Posterior cingulate gyrus (tissue), 11 donors: ENCODE data around the gene C7orf33.
"Not testable (repeated sequence)": the region's sequence is repeated elsewhere in the genome, so short reads cannot be mapped to it uniquely, and the experiment has no call there.

Experiments
- DNase-seq, 10 donors: peaks; one replicate each; pipeline versions ENCODE4 v3.0.0 to v3.0.0-alpha.2; 2020 to 2021; ENCODE audit warnings: mixed read lengths in 3 of 10
- intact Hi-C: fragments of 100-400 bp; cut with DNase I; formaldehyde crosslinking; loops from one replicate; pipeline ENCODE4 v1.15.1; 2023

C7orf33 gene

GRCh38 chr7:148579366-148579765 is 11.2 kb upstream of the C7orf33 start:
- no peak for DNase-seq
- intact Hi-C loops: no loop called here

DNA sequence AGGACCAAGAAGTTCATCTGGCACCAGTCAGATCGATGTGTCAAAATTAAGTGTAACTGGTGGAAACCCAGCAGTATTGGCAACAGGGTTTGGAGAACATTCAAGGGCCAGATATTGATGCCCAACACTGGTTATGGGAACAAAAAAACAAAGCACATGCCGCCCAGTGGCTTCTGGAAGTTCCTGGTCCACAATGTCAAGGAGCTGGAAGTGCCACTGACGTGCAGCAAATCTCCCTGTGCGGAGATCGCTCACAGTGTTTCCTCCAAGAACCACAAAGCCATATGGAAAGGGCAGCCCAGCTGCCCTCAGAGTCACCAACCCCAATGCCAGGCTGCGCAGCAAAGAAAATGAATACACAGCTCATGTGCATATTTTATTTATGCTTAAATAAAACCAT is 10.1 kb upstream of the C7orf33 start:
- intact Hi-C loops: no loop called here
- no peak for DNase-seq

GRCh38 chr7:148581624-148582023 is 8.9 kb upstream of the C7orf33 start:
- intact Hi-C loops: no loop called here

DNA sequence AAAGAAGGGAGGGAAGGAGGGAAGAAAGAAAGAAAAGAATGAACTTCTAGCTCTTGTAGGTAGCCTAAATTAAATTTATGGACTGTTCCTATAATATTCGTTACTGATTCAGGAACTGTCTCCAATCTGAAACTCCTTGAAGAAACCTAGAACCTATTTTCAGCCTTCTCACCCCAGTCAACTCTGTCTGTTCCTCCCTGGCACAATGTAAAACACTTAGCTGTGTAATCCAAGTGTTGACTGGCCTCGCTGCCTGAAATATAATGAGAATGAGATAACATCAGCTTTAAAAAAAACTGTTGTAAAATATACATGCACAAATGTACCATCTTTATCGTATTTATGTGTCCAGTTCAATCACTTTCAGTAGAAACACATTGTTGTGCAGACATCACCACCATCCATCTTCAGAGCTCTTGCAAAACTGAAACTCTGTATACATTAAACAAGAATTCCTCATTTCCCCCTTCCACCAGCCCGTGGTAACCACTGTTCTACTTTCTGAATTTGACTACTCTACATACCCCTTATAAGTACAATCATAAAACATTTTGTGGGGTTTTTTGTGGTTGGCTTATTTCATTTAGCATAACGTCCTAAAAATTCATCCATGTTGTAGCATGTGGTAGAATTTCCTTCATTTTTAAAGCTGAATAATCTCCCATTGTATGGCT is 6.3 kb upstream of the C7orf33 start:
- intact Hi-C loops: no loop called here
- no peak for DNase-seq

More at GRCh38 chr7:148581624-148582023, 8.9 kb upstream of the C7orf33 start:
- DNase-seq: no peak

GRCh38 chr7:148585399-148585798 is 5.2 kb upstream of the C7orf33 start:
- no peak for DNase-seq
- intact Hi-C loops: no loop called here

DNA sequence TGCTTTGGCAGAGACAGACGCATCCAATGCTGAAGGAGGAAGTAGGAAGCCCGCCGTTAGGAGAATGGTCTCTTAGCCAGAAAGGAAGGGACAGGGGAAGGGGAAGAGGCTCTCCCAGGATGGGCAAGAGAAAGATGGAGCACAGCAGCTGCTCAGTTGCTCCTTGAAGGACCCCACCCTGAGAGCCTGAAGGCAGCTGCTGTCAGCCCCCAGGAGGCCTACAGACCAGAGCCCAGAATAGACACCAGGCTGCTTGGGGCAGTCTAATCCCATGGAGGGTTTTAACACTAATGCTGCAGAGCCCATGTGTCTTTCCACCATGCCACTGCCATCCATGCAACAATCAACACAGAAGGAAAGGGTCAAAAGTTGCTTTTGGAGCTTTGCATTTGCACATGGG is 3.5 kb upstream of the C7orf33 start:
- no peak for DNase-seq
- intact Hi-C loops: no loop called here

DNA sequence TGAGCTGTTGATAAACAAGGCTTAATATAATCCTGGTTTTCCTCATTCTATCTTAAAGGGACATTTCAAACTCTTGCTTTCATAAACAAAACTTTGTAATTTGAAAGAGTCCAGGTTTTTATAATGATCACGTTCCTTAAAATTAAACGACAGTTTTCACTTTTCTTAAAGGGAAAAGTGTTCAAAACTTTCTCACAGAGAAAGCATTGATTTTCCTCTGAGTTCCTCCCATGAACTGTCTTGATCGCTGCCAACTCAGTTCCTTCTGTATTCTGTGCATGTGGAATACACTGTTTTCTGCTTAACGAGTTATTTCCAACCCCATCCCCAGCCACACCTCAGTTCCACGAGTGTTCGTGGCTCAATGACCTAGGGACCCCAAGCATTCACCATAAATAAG is 2.4 kb upstream of the C7orf33 start:
- DNase-seq: no peak
- intact Hi-C loops: no loop called here

- intact Hi-C loops: no loop called here
- no peak for DNase-seq
These were observed 1.9 kb upstream of the C7orf33 start for GRCh38 chr7:148588670-148589131.

GRCh38 chr7:148589640-148590039 is 926 bp upstream of the C7orf33 start:
- intact Hi-C loops: no loop called here
- DNase-seq: no peak

DNA sequence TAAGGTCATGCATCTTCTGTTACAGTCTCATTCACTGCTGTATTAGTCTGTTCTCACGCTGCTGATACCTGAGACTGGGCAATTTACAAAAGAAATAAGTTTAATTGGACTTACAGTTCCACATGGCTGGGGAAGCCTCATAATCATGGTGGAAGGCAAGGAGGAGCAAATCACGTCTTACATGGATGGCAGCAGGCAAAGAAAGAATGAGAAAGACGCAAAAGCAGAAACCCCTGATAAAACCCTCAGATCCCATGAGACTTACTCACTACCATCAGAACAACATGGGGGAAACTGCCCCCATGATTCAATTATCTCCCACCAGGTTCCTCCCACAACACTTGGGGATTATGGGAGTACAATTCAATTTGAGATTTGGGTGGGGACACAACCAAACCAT is 5.8 kb downstream of the C7orf33 start:
- intact Hi-C loops, DNase-seq: not testable (repeated sequence)

DNA sequence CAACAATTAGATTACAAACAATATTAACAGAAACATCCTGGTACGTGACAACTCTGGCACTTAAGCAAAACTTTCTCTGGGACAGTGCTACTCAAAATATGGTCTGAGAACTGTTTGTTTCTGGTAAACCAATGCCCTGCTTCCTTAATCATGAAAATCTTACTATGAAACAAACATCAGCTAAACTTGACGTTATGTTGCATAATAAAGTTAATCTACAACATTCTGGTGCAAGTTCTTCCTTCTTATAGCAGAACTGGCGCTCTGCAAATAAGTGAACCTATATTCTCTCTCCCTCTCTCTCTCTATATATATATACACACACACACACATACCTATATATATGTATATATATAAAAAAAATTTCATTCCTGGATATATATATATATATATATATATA is 7.8 kb downstream of the C7orf33 start:
- intact Hi-C loops: no loop called here
- no peak for DNase-seq

GRCh38 chr7:148605350-148605749 is 14.8 kb downstream of the C7orf33 start:
- intact Hi-C loops: no loop called here

DNA sequence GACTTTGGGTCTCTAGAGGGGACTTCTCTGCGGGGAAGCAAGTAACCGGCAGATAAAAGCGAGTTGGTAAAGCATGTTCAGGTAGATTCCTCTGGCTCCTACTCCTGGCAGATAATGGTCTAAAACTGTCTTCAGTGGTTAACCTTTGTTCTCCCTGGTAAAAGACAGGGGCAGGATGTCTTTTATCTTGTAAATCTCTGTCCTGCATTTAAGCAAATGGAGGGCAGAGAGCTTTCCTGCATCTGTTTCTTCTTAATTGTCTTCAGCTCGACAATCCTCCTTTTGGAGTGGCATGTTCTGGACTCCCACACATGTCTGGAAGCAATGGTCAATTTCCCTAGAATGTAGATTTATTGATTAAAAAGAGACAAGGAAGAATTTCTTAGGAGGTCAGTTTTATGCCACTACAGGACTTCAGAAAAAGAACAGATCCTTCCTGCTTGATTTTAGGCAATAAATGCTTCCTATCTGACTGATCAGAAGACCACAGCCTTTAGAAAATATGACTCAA is 16.6 kb downstream of the C7orf33 start:
- intact Hi-C loops: no loop called here
- DNase-seq: no peak

More at GRCh38 chr7:148605350-148605749, 14.8 kb downstream of the C7orf33 start:
- DNase-seq: no peak

DNA sequence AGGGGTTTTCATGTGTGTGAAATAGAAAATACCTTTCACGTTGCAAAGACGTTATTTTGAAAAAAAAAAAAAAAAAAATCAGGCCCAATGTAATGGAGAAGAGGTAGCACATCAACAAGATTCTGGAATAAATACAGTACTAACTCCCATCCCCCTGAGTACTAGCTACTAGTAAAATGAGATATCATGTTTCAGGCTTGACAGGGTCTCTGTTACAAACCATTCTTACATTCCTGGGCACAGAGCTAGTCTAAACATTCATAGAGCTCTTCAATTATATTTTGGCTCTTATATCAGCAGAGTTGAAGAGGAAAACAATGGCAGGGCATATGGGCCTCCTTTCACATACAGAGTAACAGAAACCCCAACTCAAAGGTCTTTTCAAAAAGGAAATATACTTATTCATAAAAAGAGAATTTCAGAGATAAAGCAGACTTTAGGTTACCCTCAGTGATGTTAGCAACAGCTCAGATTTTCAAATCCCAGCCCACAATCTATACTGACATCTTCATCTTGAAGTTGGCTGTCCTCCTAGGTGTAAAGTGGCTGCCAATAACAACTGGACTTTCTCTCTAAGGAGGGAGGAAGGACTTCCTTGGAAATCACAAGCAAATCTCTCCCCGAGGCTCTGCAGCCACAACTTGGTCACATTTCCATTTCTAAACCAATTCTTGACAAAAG is 18.6 kb downstream of the C7orf33 start:
- intact Hi-C loops: no loop called here
- DNase-seq: no peak

- intact Hi-C loops: no loop called here
- DNase-seq: no peak
These were observed 21.1 kb downstream of the C7orf33 start for GRCh38 chr7:148611692-148612091.

GRCh38 chr7:148615085-148615730 is 24.6 kb downstream of the C7orf33 start:
- no peak for DNase-seq
- intact Hi-C loops: no loop called here

DNA sequence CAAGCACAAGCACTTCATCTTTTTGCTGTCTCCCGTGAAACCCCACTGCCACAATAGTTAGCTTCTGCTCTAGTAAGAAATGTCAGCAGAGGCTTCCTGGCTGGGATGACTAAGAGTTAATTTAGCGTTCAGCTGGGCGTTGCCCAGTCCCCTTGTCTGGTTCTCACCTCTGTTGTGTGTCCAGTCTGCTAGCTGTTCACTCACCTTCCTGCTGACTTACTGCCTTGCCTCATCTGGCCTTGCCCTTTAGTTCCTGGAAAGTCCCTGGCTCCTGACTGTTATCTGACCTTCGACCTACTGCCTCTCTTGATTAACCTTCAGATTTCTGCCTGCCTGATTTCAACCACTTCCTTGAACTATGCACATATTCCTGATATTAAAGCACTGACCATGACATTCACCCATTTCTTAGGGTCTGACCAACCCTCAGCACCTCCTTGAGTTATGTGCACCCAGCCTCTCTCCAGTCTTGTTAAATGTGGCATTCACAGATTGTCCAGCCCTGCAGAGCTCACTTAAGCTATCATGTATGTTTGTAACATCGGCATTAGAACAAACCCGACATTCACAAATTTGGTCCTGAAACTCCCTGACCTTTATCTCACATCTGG is 30.3 kb downstream of the C7orf33 start:
- no peak for DNase-seq
- intact Hi-C loops: no loop called here

GRCh38 chr7:148621563-148621962 is 31.0 kb downstream of the C7orf33 start:
- intact Hi-C loops: no loop called here
- no peak for DNase-seq

DNA sequence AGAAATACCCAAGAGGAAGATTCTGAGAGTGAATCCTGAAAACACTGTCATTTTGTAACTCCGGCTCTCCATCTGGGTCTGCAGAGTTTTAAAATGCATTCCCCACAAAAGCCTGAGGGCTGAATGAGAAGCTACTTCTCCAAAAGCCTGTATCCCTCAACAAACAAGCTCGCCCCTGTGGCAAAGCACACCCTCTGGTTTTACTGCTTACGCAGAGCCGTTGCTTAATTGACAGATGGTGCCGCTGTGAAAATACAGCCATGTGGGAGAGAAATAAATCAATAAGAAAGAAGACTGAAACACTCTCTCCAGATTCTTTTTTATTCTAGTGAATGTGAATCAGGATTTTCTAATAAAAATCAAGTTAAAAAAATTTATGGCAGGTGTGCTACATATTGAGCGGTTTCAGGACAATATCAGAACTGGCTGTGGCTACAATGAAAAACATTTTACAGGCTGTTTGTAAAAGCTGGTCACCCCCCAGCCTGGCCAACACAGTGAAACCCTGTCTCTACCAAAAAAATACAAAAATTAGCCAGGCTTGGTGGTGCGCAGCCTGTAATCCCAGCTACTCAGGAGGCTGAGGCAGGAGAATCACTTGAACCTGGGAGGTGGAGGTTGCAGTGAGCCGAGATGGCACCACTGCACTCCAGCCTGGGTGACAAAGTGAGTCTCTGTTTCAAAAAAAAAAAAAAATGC is 32.5 kb downstream of the C7orf33 start:
- intact Hi-C loops: no loop called here
- no peak for DNase-seq

DNA sequence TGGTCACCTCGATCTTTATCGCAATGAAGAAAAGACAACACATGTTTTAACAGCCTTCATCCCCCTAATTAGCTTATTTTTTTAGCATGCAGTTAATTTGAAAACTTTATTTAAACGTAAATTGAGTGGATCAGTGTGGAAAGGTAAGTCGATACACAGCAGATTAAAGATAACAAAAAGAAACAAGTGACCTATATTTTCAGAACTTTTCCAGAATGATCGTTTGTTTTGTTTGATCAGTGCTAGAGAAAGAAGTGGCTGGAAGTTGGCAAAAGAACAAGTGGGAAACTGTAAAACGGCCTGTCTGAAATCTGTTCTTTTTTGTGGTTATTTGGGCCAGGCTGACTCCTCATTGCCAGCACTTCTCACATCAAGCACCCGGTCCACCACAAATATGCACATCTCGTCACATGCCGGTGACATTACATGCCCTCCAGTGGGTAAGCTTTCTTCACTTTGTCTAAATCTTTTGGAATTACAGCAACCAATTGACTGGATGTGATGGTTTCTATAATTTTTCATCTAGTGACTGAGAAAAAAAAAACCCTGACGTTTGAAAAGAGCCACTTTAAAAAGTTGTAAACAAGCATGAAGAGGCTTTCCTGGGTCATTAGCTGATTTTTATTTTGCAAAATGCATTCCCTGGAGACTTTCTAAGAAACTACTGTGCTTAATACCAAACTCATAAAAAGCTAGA is 33.2 kb downstream of the C7orf33 start:
- intact Hi-C loops: no loop called here
- no peak for DNase-seq
